Mononuclear cell (primary cell): Measurements from ENCODE around the gene TMEM187. TPM values are rescaled to one million over a fixed set of nuclear protein-coding genes. Genes with fewer than 3 reads are reported as not detected.

Source experiments
- H3K27me3 ChIP-seq: 2 replicates; pipeline ENCODE4 v1.6.0; 2011; ENCODE audit warnings: low read length, control low read depth; ENCODE audit not compliant: insufficient read depth
- H3K4me1 ChIP-seq: 2 replicates; pipeline ENCODE4 v1.5.1; 2011; ENCODE audit warnings: mild to moderate bottlenecking, low read length, control low read depth; ENCODE audit not compliant: insufficient read depth
- H3K4me3 ChIP-seq: 2 replicates; pipeline ENCODE4 v1.5.1; 2011; ENCODE audit warnings: mild to moderate bottlenecking, low read length, moderate library complexity
- H3K9me3 ChIP-seq: 2 replicates; pipeline ENCODE4 v1.5.1; 2011; ENCODE audit warnings: low read depth, mild to moderate bottlenecking, control low read depth, low read length
- total RNA-seq: library from RNA; depleted of rRNA; stranded (reverse); fragments of >200 nt; gene quantifications from one replicate; pipeline ENCODE4 v1.2.3, GENCODE V29; 2012

TMEM187 gene
- total RNA-seq, 1 donor: 1.8 TPM

DNA sequence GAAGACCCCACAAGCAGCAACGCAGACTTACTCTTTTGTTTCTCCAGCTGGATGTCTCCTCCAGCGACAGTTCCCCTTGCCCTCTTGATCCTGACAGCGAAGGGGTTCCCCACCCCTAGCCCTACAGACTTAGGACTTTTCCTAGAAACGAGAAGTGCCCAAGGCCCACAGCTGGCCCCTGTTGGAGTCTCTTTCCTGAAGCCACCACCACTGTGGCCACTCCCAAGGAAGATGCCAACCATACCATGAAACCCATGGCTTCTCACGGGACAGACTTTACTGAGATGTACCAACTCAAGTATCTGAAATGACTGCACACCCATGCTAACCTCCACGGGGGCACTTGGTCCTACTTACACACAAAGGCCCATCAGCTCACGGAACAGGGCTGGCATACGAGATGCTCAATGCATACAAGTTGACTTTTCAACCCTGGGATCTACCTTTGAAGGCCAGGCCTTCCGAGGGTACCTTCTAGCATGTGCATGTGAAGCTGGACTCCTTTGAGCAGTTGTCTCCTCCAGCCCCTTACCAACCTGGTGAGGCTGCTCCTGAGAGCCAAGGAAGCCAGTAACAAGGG is 48.1 kb downstream of the TMEM187 start:
- no peaks in the 10 kb centered on the region for H3K9me3 ChIP-seq
- no peaks in the 10 kb centered on the region for H3K27me3 ChIP-seq
- peaks cover 27% of the 10 kb centered on the region for H3K4me1 ChIP-seq
- H3K4me3 ChIP-seq: peak overlapping the region; percentile 46

DNA sequence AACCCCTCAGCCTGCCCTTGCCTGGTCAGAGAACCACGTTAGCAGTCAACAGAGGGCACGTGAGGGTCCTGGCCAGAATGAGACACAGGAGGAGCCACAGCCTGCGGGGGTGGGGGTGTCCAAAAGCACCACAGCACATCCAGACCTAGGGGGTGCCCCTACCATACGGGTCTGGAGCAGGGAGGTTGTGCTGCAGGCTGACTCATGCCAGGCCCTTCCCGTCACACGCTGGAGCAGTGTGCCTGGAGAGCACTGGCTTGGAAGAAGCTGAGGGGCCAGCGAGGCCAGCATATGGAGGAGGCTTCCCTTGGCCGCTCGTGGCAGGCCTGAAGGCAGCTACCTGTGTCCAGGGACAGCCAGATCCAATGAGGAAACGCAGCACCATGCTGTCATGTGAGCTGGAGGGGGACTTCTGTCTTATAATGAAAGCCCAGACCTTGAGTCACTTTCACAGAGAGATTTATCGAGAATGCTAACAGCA is 48.6 kb downstream of the TMEM187 start:
- Histone ChIP-seq H3K4me3 (no peak overlapping the region), H3K4me1 (peaks cover 27% of the 10 kb centered on the region), H3K9me3 (no peaks in the 10 kb centered on the region), H3K27me3 (no peaks in the 10 kb centered on the region)

- H3K4me1 ChIP-seq: peaks cover 27% of the 10 kb centered on the region
- no peaks in the 10 kb centered on the region for H3K27me3 ChIP-seq
- no peaks in the 10 kb centered on the region for H3K9me3 ChIP-seq
- H3K4me3 ChIP-seq: no peak overlapping the region
Observed at GRCh38 chrX:154022108-154022507, 49.6 kb downstream of the TMEM187 start.

DNA sequence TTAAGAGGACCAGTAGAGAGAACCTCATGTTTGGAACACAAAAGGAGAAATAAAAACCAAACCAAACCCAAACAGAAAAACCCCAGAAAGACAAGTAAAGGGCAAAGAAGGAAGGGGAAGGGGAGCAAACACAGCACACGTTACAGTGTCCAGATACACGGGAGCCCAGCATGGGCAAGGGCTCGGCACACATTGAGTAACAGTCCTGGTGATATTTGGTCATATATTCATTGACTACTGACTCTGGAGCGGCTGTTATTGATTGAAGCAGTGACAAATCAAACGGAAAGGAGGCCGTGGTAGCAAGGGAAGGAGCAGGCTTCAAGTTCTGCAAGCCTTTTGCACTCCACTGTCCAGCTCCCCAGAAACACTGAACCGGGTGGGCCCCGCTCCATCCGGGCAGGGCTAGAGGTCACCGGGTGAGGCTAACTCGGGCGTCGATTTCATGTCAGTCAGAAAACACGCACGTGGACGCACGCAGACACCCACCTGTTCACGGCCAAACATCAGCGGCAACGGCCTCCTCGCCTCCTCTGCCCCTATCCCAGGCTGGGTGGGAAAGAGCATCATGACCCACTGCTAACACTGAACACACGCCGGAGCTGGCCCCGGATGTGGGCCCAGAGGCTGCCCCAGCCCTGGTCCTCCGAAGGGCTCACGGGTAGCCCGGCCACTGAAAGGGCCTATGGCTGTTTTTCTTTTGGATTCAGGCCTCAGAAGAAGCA is 50.9 kb downstream of the TMEM187 start:
- peaks cover 19% of the 10 kb centered on the region for H3K4me1 ChIP-seq
- H3K9me3 ChIP-seq: no peaks in the 10 kb centered on the region
- no peak overlapping the region for H3K4me3 ChIP-seq
- H3K27me3 ChIP-seq: no peaks in the 10 kb centered on the region

GRCh38 chrX:154024271-154024670 is 51.7 kb downstream of the TMEM187 start:
- Histone ChIP-seq H3K27me3 (no peaks in the 10 kb centered on the region), H3K4me3 (no peak overlapping the region), H3K4me1 (peaks cover 14% of the 10 kb centered on the region), H3K9me3 (no peaks in the 10 kb centered on the region)

- Histone ChIP-seq H3K9me3 (no peaks in the 10 kb centered on the region), H3K27me3 (no peaks in the 10 kb centered on the region), H3K4me3 (no peak overlapping the region), H3K4me1 (peaks cover 13% of the 10 kb centered on the region)
Observed at GRCh38 chrX:154025230-154025629, 52.7 kb downstream of the TMEM187 start.

GRCh38 chrX:154026136-154027021 is 53.8 kb downstream of the TMEM187 start:
- Histone ChIP-seq H3K4me3 (no peak overlapping the region), H3K27me3 (no peaks in the 10 kb centered on the region), H3K4me1 (peaks cover 2% of the 10 kb centered on the region), H3K9me3 (no peaks in the 10 kb centered on the region)

DNA sequence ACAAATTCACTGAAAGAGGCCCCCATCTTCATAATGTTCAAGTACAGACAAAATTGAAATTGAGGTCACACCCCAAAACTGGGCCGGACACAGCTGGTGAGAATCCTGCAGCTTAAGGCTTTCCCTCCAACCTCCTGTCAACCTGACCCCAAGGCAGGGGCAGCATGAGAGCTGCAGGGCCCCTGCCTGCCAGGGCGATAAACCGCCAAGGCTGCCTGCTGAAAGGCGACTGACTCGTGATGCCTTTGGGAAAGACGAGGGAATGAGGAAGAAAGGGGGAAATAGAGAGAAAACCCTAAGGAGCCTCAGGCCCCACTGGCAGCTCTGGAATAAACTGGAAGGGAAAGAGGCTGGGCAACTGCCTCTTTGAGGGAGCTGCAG is 54.5 kb downstream of the TMEM187 start:
- Histone ChIP-seq H3K27me3 (no peaks in the 10 kb centered on the region), H3K9me3 (no peaks in the 10 kb centered on the region), H3K4me3 (no peak overlapping the region), H3K4me1 (no peaks in the 10 kb centered on the region)

- Histone ChIP-seq H3K9me3 (no peaks in the 10 kb centered on the region), H3K4me1 (no peaks in the 10 kb centered on the region), H3K4me3 (no peak overlapping the region)
Observed at GRCh38 chrX:154027986-154028385, 55.4 kb downstream of the TMEM187 start.

GRCh38 chrX:154028502-154029184 is 56.1 kb downstream of the TMEM187 start:
- H3K27me3 ChIP-seq: no peaks in the 10 kb centered on the region
- no peaks in the 10 kb centered on the region for H3K4me1 ChIP-seq
- H3K4me3 ChIP-seq: no peak overlapping the region
- H3K9me3 ChIP-seq: no peaks in the 10 kb centered on the region

More at GRCh38 chrX:154027986-154028385, 55.4 kb downstream of the TMEM187 start:
- no peaks in the 10 kb centered on the region for H3K27me3 ChIP-seq

DNA sequence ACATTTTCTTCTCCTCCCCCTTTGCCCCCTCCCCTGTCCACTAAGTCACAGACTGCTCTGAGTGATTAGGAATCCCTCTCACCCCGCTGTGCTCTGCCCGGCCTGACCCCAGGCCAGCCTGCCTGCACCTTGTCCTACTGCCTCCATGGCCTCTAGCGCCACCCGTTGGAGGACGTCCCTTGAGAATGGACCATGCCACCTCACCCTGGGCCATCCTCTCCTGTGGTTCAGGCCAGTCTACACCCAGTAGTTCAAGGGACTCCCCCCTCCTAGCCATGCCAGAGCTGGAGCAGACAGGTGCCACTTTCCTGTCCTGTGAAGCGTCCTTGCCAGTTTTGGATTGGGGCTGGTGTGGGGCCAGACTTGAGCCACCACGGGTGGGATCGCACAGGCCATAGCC is 56.9 kb downstream of the TMEM187 start:
- Histone ChIP-seq H3K9me3 (no peaks in the 10 kb centered on the region), H3K4me3 (no peak overlapping the region), H3K4me1 (no peaks in the 10 kb centered on the region), H3K27me3 (no peaks in the 10 kb centered on the region)

DNA sequence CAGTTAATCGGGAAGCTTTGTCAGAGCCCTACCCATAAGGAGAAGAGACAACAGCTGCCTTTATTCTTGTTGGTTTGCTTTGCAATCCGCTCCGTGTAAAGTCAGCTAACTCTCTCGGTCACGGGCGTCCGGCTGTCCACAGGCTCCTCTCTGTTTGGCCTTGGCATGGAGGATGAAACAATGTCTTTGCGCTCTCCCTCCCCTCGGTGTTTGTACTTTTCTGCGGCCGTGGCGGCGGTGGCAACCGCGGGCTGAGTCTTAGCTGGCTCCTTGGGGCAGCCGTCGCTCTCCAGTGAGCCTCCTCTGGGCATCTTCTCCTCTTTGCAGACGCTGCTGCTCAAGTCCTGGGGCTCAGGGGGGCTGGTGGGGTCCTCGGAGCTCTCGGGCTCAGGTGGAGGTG is 57.7 kb downstream of the TMEM187 start:
- no peaks in the 10 kb centered on the region for H3K27me3 ChIP-seq
- no peak overlapping the region for H3K4me3 ChIP-seq
- no peaks in the 10 kb centered on the region for H3K9me3 ChIP-seq
- H3K4me1 ChIP-seq: no peaks in the 10 kb centered on the region

GRCh38 chrX:154030715-154031305 is 58.3 kb downstream of the TMEM187 start:
- Histone ChIP-seq H3K9me3 (no peaks in the 10 kb centered on the region), H3K4me3 (no peak overlapping the region), H3K27me3 (no peaks in the 10 kb centered on the region), H3K4me1 (no peaks in the 10 kb centered on the region)

DNA sequence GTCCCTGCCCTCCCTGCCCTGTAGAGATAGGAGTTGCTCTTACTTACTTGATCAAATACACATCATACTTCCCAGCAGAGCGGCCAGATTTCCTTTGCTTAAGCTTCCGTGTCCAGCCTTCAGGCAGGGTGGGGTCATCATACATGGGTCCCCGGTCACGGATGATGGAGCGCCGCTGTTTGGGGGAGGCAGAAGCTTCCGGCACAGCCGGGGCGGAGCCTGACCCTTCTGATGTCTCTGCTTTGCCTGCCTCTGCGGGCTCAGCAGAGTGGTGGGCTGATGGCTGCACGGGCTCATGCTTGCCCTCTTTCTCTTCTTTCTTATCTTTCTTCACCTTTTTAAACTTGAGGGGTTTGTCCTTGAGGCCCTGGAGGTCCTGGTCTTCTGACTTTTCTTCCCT is 59.6 kb downstream of the TMEM187 start:
- Histone ChIP-seq H3K9me3 (no peaks in the 10 kb centered on the region), H3K4me1 (no peaks in the 10 kb centered on the region), H3K27me3 (no peaks in the 10 kb centered on the region), H3K4me3 (no peak overlapping the region)
